ENCODE results near the gene GPD1.

DNA sequence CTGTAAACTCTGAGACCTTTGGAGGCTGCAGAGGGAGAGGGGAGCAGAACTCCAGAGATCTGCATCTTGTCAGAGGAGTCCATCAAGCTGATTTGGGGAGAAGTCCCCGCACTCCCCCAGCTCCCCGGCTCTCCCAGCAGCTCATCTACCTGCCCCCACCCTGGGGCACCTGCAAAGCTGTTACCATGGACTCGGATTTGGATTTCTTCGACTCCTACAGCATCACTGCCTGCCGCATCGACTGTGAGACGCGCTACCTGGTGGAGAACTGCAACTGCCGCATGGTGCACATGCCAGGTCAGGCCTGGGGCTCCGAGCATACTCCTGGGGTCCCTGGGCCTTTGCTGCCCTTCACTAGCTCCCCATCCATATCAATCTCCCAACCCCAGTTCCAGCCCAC lies 25.5 kb upstream of the GPD1 start:
- TF ChIP-seq, protein P1, sequence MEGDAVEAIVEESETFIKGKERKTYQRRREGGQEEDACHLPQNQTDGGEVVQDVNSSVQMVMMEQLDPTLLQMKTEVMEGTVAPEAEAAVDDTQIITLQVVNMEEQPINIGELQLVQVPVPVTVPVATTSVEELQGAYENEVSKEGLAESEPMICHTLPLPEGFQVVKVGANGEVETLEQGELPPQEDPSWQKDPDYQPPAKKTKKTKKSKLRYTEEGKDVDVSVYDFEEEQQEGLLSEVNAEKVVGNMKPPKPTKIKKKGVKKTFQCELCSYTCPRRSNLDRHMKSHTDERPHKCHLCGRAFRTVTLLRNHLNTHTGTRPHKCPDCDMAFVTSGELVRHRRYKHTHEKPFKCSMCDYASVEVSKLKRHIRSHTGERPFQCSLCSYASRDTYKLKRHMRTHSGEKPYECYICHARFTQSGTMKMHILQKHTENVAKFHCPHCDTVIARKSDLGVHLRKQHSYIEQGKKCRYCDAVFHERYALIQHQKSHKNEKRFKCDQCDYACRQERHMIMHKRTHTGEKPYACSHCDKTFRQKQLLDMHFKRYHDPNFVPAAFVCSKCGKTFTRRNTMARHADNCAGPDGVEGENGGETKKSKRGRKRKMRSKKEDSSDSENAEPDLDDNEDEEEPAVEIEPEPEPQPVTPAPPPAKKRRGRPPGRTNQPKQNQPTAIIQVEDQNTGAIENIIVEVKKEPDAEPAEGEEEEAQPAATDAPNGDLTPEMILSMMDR (IDR thresholded peaks at IDR 0.05) = no peak
- TF ChIP-seq POLR2AphosphoS5 (IDR thresholded peaks at IDR 0.05) = no peak

Data from upper lobe of left lung (tissue), 4 donors.